Measurements from ENCODE around the gene POLR2E.

Gene POLR2E

GRCh38 chr19:1135454-1135853 lies 40.3 kb upstream of the POLR2E start:
- Histone ChIP-seq H3K4me3 (ENCODE audit: severe bottlenecking) (no peak overlapping the region), H3K27ac (ENCODE audit: poor library complexity, severe bottlenecking) (no peak overlapping the region), H3K36me3 (ENCODE audit: low read depth) (peaks cover 16% of the 10 kb centered on the region; the same call in 1 of the 2 replicates), H3K9me3 (ENCODE audit: severe bottlenecking) (no peaks in the 10 kb centered on the region), H3K27me3 (ENCODE audit: insufficient read depth, poor library complexity, severe bottlenecking) (no peaks in the 10 kb centered on the region), H3K4me1 (ENCODE audit: insufficient read depth, poor library complexity, severe bottlenecking) (peaks cover 6% of the 10 kb centered on the region)
- ATAC-seq (ENCODE audit: low read depth), result no peak
- no peak for DNase-seq (ENCODE audit: low spot score)
- TF ChIP-seq CTCF (IDR thresholded peaks at IDR 0.05; ENCODE audit: poor library complexity, severe bottlenecking), result no peak

GRCh38 chr19:1134431-1134830 lies 39.3 kb upstream of the POLR2E start:
- Histone ChIP-seq H3K9me3 (ENCODE audit: severe bottlenecking) (no peaks in the 10 kb centered on the region), H3K4me1 (ENCODE audit: insufficient read depth, poor library complexity, severe bottlenecking) (peaks cover 6% of the 10 kb centered on the region), H3K27me3 (ENCODE audit: insufficient read depth, poor library complexity, severe bottlenecking) (no peaks in the 10 kb centered on the region), H3K4me3 (ENCODE audit: severe bottlenecking) (no peak overlapping the region), H3K27ac (ENCODE audit: poor library complexity, severe bottlenecking) (peak overlapping the region; percentile 79), H3K36me3 (ENCODE audit: low read depth) (peaks cover 19% of the 10 kb centered on the region)
- DNase-seq (ENCODE audit: low spot score), result no peak
- ATAC-seq (ENCODE audit: low read depth), result no peak
- TF ChIP-seq CTCF (IDR thresholded peaks at IDR 0.05; ENCODE audit: poor library complexity, severe bottlenecking), result no peak

- Histone ChIP-seq H3K4me1 (ENCODE audit: insufficient read depth, poor library complexity, severe bottlenecking) (peaks cover 6% of the 10 kb centered on the region), H3K36me3 (ENCODE audit: low read depth) (peaks cover 26% of the 10 kb centered on the region), H3K27me3 (ENCODE audit: insufficient read depth, poor library complexity, severe bottlenecking) (no peaks in the 10 kb centered on the region), H3K27ac (ENCODE audit: poor library complexity, severe bottlenecking) (peak overlapping the region; percentile 79), H3K9me3 (ENCODE audit: severe bottlenecking) (no peaks in the 10 kb centered on the region), H3K4me3 (ENCODE audit: severe bottlenecking) (no peak overlapping the region)
- no peak for DNase-seq (ENCODE audit: low spot score)
- ATAC-seq (ENCODE audit: low read depth), result no peak
- TF ChIP-seq CTCF (IDR thresholded peaks at IDR 0.05; ENCODE audit: poor library complexity, severe bottlenecking), result no peak
Measured at GRCh38 chr19:1133471-1133929, 38.3 kb upstream of the POLR2E start.

GRCh38 chr19:1132552-1133383 lies 37.6 kb upstream of the POLR2E start:
- no peak for TF ChIP-seq CTCF (IDR thresholded peaks at IDR 0.05; ENCODE audit: poor library complexity, severe bottlenecking)
- H3K36me3 ChIP-seq (ENCODE audit: low read depth), result peaks cover 33% of the 10 kb centered on the region
- H3K27me3 ChIP-seq (ENCODE audit: insufficient read depth, poor library complexity, severe bottlenecking), result no peaks in the 10 kb centered on the region
- H3K4me3 ChIP-seq (ENCODE audit: severe bottlenecking), result peak overlapping the region; percentile 42
- H3K4me1 ChIP-seq (ENCODE audit: insufficient read depth, poor library complexity, severe bottlenecking), result peaks cover 6% of the 10 kb centered on the region
- ATAC-seq (ENCODE audit: low read depth) (no peak), DNase-seq (ENCODE audit: low spot score) (no peak)
- H3K27ac ChIP-seq (ENCODE audit: poor library complexity, severe bottlenecking), result peak overlapping the region; percentile 79
- H3K9me3 ChIP-seq (ENCODE audit: severe bottlenecking), result no peaks in the 10 kb centered on the region
